Measurements from ENCODE around the gene ELAVL3. TPM values are rescaled to one million over a fixed set of nuclear protein-coding genes. Genes with fewer than 3 reads are reported as not detected.
"Not testable (repeated sequence)": the region's sequence is repeated elsewhere in the genome, so short reads cannot be mapped to it uniquely, and the experiment has no call there.

The ELAVL3 gene
- total RNA-seq, 6 donors from 2014 or later: 0.03 TPM; not detected in 5

GRCh38 chr19:11478167-11479089 lies 2.4 kb downstream of the ELAVL3 start:
- H3K9me3 ChIP-seq: no peaks in the 10 kb centered on the region
- peaks cover 31 to 46% (median 39%) of the 10 kb centered on the region in 4 donors for H3K4me1 ChIP-seq
- H3K27me3 ChIP-seq: peaks cover 2 to 37% (median 30%) of the 10 kb centered on the region in 4 donors
- H3K36me3 ChIP-seq: peaks cover 0 to under 1% (median under 1%) of the 10 kb centered on the region in 4 donors
- WGBS, 2 donors: 57 to 64% methylated on average over 18 to 19 of the region's 19 CpGs
- no peak for ATAC-seq (ENCODE audit: low FRiP score in 2 of 2)
- no peak overlapping the region for H3K27ac ChIP-seq
- TF ChIP-seq POLR2AphosphoS5 (IDR thresholded peaks at IDR 0.05) (no peak), CTCF (IDR thresholded peaks at IDR 0.05) (no peak), POLR2A (IDR thresholded peaks at IDR 0.05) (no peak), EP300 (IDR thresholded peaks at IDR 0.05) (no peak)
- no peak for DNase-seq
- H3K4me3 ChIP-seq: no peak overlapping the region

DNA sequence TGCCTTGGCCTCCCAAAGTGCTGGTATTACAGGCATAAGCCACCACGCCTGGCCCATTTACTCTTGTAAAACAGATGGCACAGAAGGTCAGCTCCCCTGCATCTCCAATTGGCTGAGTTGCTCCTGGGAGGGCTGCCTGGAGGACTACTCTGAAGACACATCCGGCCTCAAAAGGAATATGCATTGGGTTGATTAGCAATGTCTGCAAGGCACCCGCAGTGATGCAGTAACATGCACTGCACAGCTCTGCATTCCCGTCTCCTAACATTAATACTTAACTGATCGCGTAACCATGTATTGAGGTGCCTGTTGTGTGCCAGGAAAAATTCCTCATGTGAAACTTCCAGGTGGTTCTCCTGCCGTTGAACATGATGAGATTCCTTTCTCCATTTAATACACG lies 5.0 kb downstream of the ELAVL3 start:
- Histone ChIP-seq H3K9me3 (no peaks in the 10 kb centered on the region), H3K36me3 (no peaks in the 10 kb centered on the region), H3K27me3 (peaks cover 2 to 17% (median 15%) of the 10 kb centered on the region in 4 donors), H3K4me3 (no peak overlapping the region), H3K27ac (no peak overlapping the region), H3K4me1 (peaks cover 15 to 20% (median 18%) of the 10 kb centered on the region in 4 donors)
- WGBS, 2 donors: 75 to 78% methylated on average over 6 to 8 of the region's 8 CpGs
- ATAC-seq (ENCODE audit: low FRiP score in 2 of 2): no peak
- TF ChIP-seq EP300 (IDR thresholded peaks at IDR 0.05) (no peak), POLR2A (IDR thresholded peaks at IDR 0.05) (no peak), POLR2AphosphoS5 (IDR thresholded peaks at IDR 0.05) (no peak), CTCF (IDR thresholded peaks at IDR 0.05) (no peak)
- DNase-seq: no peak

GRCh38 chr19:11475343-11475742 lies 5.5 kb downstream of the ELAVL3 start:
- DNase-seq: not testable (repeated sequence)

GRCh38 chr19:11473725-11474124 lies 7.1 kb downstream of the ELAVL3 start:
- H3K36me3 ChIP-seq: no peaks in the 10 kb centered on the region
- H3K4me1 ChIP-seq: no peaks in the 10 kb centered on the region
- WGBS, 2 donors: 70 to 74% methylated on average over 4 of the region's 4 CpGs
- no peaks in the 10 kb centered on the region for H3K9me3 ChIP-seq
- H3K27me3 ChIP-seq: no peaks in the 10 kb centered on the region
- no peak overlapping the region for H3K27ac ChIP-seq
- DNase-seq (no peak), ATAC-seq (ENCODE audit: low FRiP score in 2 of 2) (no peak)
- H3K4me3 ChIP-seq: no peak overlapping the region
- TF ChIP-seq POLR2A (IDR thresholded peaks at IDR 0.05) (no peak), CTCF (IDR thresholded peaks at IDR 0.05) (no peak), POLR2AphosphoS5 (IDR thresholded peaks at IDR 0.05) (no peak), EP300 (IDR thresholded peaks at IDR 0.05) (no peak)

More at GRCh38 chr19:11475343-11475742, 5.5 kb downstream of the ELAVL3 start:
- not testable (repeated sequence) for H3K27ac ChIP-seq; H3K4me3 ChIP-seq; H3K9me3 ChIP-seq; ATAC-seq (ENCODE audit: low FRiP score in 2 of 2); H3K36me3 ChIP-seq
- H3K4me1 ChIP-seq: peaks cover 12 to 15% (median 13%) of the 10 kb centered on the region in 4 donors
- whole genome bisulfite sequencing, 2 donors: 96 to 100% methylated on average over 3 of the region's 3 CpGs
- H3K27me3 ChIP-seq: peaks cover 2 to 12% (median 10%) of the 10 kb centered on the region in 4 donors

DNA sequence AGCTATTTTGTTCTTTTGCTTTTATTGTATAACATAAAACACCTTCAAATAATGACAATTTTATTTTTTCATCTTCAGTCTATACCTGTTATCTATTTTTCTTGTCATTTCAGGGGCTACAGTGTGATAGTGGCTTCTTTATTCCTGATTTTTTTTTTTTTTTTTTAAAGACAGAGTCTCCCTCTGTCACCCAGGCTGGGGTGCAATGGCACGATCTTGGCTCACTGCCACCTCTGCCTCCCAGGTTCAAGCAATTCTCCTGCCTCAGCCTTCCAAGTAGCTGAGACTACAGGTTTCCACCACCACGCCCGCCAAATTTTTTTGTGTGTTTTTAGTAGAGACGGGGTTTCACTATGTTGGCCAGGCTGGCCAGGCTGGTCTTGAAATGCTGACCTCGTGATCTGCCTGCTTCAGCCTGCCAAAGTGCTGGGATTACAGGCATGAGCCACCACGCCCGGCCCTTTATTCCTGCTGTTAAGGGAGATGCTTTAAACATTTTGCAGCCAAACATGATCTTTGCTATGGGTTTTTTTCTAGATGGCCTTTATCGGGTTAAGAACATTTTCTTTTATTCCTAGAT lies 12.5 kb downstream of the ELAVL3 start:
- WGBS, 2 donors: 51 to 64% methylated on average over 8 of the region's 8 CpGs
- not testable (repeated sequence) for H3K4me1 ChIP-seq; DNase-seq; H3K4me3 ChIP-seq; H3K9me3 ChIP-seq; H3K36me3 ChIP-seq; H3K27me3 ChIP-seq; ATAC-seq (ENCODE audit: low FRiP score in 2 of 2); H3K27ac ChIP-seq

All from upper lobe of left lung (tissue), 6 donors.